ENCODE measurements around the gene IPCEF1. TPM values are rescaled to one million over a fixed set of nuclear protein-coding genes. Genes with fewer than 3 reads are reported as not detected.

The IPCEF1 gene
- total and polyA plus RNA-seq, 2 donors: 6.5 to 13.1 TPM

DNA sequence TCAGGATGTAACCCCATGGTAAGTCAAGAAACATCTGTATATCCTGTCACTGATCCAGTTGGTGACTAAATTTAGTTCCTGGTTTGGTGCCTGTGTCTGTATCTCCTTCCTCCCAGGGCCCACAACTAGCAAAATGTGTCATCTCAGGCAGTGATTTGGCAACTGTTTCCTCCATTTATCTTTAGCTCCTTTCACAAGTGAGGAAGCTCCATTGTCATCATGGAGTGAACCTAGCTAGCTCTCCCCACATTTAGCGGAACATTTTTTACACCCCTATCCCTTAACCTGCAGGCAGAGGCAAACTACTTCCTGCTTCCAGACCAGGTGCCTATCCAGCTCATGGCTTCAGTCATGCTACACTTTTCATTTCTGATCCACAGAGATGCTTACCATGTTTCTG lies 99.5 kb downstream of the IPCEF1 start:
- 76% methylated on average over 1 of the region's 1 CpG for WGBS
- Histone ChIP-seq H3K27ac (ENCODE audit: low read depth in 1 of 2, low read length in 1 of 2) (no peak overlapping the region), H3K36me3 (ENCODE audit: control insufficient read depth in 2 of 2, insufficient read depth in 2 of 2, low read length in 1 of 2) (no peaks in the 10 kb centered on the region), H3K9me3 (ENCODE audit: control insufficient read depth in 2 of 2, insufficient read depth in 1 of 2, low read length in 1 of 2) (peaks cover 0 to 7% of the 10 kb centered on the region in 2 donors), H3K4me3 (ENCODE audit: low read length in 2 of 2) (no peak overlapping the region), H3K4me1 (ENCODE audit: control insufficient read depth in 2 of 2, insufficient read depth in 2 of 2, low read length in 2 of 2) (peaks cover 4 to 22% of the 10 kb centered on the region in 2 donors), H3K27me3 (ENCODE audit: control insufficient read depth in 2 of 2, insufficient read depth in 1 of 2, low read length in 1 of 2) (no peaks in the 10 kb centered on the region)
- no peak for DNase-seq (ENCODE audit: low read depth in 6 of 9, low spot score in 9 of 9)

DNA sequence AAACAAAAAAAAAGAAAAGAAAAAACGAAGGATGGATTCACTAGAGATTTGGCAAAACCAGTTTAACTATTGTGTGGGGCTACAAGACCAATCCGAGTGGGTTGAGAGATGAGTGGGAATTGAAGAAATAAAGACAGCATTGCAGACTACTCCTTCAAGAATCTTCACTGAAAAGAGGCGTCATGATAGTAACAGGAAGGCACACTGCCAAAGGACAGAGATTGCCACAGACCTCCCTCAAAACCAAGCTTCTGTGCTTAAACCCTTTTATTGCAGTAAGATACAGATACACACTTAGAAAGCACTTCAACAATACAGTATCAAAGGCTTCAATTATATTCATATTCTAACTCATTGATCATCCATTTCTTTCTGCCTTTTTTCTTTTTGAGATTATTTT lies 103.9 kb downstream of the IPCEF1 start:
- 83% methylated on average over 3 of the region's 3 CpGs for WGBS
- DNase-seq (ENCODE audit: low read depth in 6 of 9, low spot score in 9 of 9): peak in 1 of 9 donors; percentile 53
- Histone ChIP-seq H3K9me3 (ENCODE audit: control insufficient read depth in 2 of 2, insufficient read depth in 1 of 2, low read length in 1 of 2) (peaks cover 0 to 5% of the 10 kb centered on the region in 2 donors), H3K27ac (ENCODE audit: low read depth in 1 of 2, low read length in 1 of 2) (peak overlapping the region in 1 of 2 donors; percentile 7), H3K4me3 (ENCODE audit: low read length in 2 of 2) (no peak overlapping the region), H3K36me3 (ENCODE audit: control insufficient read depth in 2 of 2, insufficient read depth in 2 of 2, low read length in 1 of 2) (no peaks in the 10 kb centered on the region), H3K4me1 (ENCODE audit: control insufficient read depth in 2 of 2, insufficient read depth in 2 of 2, low read length in 2 of 2) (peaks cover 24 to 35% of the 10 kb centered on the region in 2 donors), H3K27me3 (ENCODE audit: control insufficient read depth in 2 of 2, insufficient read depth in 1 of 2, low read length in 1 of 2) (no peaks in the 10 kb centered on the region)

DNA sequence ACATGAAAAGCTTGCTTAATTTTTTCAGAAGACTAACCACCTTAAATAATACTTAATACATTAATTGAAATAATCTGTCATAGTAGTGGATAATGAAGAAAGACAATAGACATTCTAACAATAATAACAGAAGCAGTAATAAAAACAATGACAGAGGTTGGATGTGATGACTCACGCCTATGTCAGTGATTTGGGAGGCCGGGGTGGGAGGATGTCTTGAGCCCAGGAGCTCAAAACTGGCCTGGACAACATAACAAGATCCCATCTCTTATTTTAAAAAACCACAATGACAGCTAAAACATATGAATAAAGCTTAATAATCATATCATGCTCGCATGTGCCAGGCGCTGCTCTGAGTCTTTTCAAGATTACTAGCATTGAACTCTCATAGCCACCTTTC lies 105.5 kb downstream of the IPCEF1 start:
- Histone ChIP-seq H3K27ac (ENCODE audit: low read depth in 1 of 2, low read length in 1 of 2) (peak overlapping the region in 1 of 2 donors; percentile 2), H3K4me1 (ENCODE audit: control insufficient read depth in 2 of 2, insufficient read depth in 2 of 2, low read length in 2 of 2) (peaks cover 24 to 45% of the 10 kb centered on the region in 2 donors), H3K9me3 (ENCODE audit: control insufficient read depth in 2 of 2, insufficient read depth in 1 of 2, low read length in 1 of 2) (peaks cover 0 to 3% of the 10 kb centered on the region in 2 donors), H3K36me3 (ENCODE audit: control insufficient read depth in 2 of 2, insufficient read depth in 2 of 2, low read length in 1 of 2) (no peaks in the 10 kb centered on the region), H3K27me3 (ENCODE audit: control insufficient read depth in 2 of 2, insufficient read depth in 1 of 2, low read length in 1 of 2) (no peaks in the 10 kb centered on the region), H3K4me3 (ENCODE audit: low read length in 2 of 2) (no peak overlapping the region)
- no peak for DNase-seq (ENCODE audit: low read depth in 6 of 9, low spot score in 9 of 9)
- 94% methylated on average over 4 of the region's 4 CpGs for WGBS

DNA sequence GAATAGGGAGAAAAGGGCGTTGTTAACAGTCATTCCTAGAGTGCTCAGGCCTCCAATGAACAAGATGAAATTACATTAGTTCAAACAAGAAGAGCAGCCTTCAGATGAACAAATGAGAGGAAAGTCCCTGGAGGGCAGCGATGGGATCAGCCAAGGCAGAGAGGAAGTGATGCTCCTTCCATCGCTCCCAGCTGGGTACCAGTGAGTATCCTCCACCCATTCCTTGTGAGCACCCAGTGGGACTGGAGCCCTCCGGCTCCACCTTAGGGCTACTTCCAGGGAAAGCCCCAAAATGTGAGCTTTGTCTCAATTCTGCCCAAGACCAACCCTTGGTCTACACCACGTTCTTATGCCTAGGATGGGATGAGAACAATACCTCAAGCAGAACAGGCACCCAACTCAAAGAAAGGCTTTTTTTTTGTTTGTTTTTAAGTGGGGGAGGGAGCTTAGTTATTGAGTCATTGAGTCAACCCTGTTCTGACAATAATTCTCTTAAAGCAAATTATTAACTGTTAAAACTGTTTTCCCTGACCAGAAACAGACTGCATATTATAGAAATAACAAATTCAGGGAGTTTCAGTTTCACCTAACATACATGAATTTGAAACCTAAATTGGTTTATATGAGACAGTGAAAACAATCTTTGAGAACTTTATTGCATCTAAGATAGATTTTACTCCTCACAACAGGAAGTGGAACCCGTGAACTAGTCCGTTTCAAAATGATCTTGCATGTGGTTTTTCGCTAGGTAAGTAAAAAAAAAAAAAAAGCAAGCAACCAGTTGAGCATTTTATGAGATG lies 106.9 kb downstream of the IPCEF1 start:
- Histone ChIP-seq H3K9me3 (ENCODE audit: control insufficient read depth in 2 of 2, insufficient read depth in 1 of 2, low read length in 1 of 2) (peaks cover 0 to 3% of the 10 kb centered on the region in 2 donors), H3K27me3 (ENCODE audit: control insufficient read depth in 2 of 2, insufficient read depth in 1 of 2, low read length in 1 of 2) (no peaks in the 10 kb centered on the region), H3K36me3 (ENCODE audit: control insufficient read depth in 2 of 2, insufficient read depth in 2 of 2, low read length in 1 of 2) (no peaks in the 10 kb centered on the region), H3K4me1 (ENCODE audit: control insufficient read depth in 2 of 2, insufficient read depth in 2 of 2, low read length in 2 of 2) (peaks cover 24 to 59% of the 10 kb centered on the region in 2 donors), H3K4me3 (ENCODE audit: low read length in 2 of 2) (peak overlapping the region in 1 of 2 donors; percentile 3), H3K27ac (ENCODE audit: low read depth in 1 of 2, low read length in 1 of 2) (peak overlapping the region; percentile 95 to 99)
- DNase-seq (ENCODE audit: low read depth in 6 of 9, low spot score in 9 of 9): peak in 7 of 9 donors; percentile 50 to 89 (median 66)
- 47% methylated on average over 8 of the region's 8 CpGs for WGBS

DNA sequence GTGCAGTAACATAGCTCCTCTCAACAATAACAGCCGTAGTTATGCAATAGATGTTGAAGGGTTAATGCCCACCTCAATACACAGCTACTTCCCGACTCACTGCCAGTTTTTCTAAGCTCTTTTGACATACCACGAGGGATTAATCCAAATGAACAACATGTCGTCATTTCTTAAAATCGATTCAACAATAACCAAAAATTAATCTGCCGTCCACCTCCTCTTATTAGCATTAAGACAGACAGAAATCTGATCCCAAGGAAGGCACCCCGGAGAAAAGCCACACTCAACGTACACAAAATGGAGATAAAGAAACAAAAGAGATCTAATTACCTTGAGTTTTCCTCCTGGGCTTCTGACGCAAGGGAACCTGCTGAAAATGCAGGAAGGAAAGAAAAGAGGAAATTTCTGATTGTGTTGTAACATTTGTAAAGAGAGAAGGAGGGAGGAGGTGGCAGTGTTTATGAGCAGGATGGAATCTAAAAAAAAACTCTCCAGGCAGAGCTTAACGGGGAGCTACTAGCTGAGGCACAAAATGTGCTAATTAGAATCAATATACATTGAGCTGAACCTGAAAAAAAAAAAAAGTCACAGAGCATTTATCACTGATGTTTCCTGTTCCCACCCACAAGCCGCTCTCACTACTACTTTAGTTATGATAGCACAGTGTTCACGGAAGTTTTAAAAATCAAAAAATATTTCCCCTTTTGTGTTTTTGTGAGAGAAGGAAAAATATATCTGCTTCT lies 109.3 kb downstream of the IPCEF1 start:
- Histone ChIP-seq H3K4me3 (ENCODE audit: low read length in 2 of 2) (peak overlapping the region; percentile 61 to 65), H3K27me3 (ENCODE audit: control insufficient read depth in 2 of 2, insufficient read depth in 1 of 2, low read length in 1 of 2) (no peaks in the 10 kb centered on the region), H3K27ac (ENCODE audit: low read depth in 1 of 2, low read length in 1 of 2) (peak overlapping the region; percentile 82 to 91), H3K36me3 (ENCODE audit: control insufficient read depth in 2 of 2, insufficient read depth in 2 of 2, low read length in 1 of 2) (peaks cover 0 to 6% of the 10 kb centered on the region in 2 donors), H3K4me1 (ENCODE audit: control insufficient read depth in 2 of 2, insufficient read depth in 2 of 2, low read length in 2 of 2) (peaks cover 34 to 71% of the 10 kb centered on the region in 2 donors), H3K9me3 (ENCODE audit: control insufficient read depth in 2 of 2, insufficient read depth in 1 of 2, low read length in 1 of 2) (no peaks in the 10 kb centered on the region)
- DNase-seq (ENCODE audit: low read depth in 6 of 9, low spot score in 9 of 9): peak in 1 of 9 donors; percentile 68
- WGBS: 27% methylated on average over 12 of the region's 12 CpGs

DNA sequence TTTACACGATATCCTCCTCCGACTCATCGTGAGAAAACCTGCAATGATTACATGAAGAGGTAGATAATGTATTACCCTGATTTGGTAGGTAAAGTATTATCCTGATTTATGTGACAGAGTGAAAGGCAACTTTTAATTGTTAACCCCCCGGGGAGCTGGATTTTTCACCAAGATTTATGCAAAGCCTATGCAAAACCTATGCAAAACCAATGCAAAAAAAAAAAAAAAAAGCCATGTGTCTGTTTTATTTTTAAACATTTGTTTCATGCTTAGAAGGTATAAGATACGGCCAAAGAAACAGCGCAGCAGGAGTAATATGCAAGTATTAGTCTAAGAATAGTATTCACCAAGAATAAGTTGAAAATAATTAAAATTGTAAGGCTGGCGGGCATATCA lies 109.9 kb downstream of the IPCEF1 start:
- 85% methylated on average over 7 of the region's 7 CpGs for WGBS
- Histone ChIP-seq H3K9me3 (ENCODE audit: control insufficient read depth in 2 of 2, insufficient read depth in 1 of 2, low read length in 1 of 2) (no peaks in the 10 kb centered on the region), H3K4me3 (ENCODE audit: low read length in 2 of 2) (peak overlapping the region; percentile 61 to 65), H3K27ac (ENCODE audit: low read depth in 1 of 2, low read length in 1 of 2) (peak overlapping the region; percentile 82 to 91), H3K36me3 (ENCODE audit: control insufficient read depth in 2 of 2, insufficient read depth in 2 of 2, low read length in 1 of 2) (peaks cover 0 to 6% of the 10 kb centered on the region in 2 donors), H3K4me1 (ENCODE audit: control insufficient read depth in 2 of 2, insufficient read depth in 2 of 2, low read length in 2 of 2) (peaks cover 33 to 68% of the 10 kb centered on the region in 2 donors), H3K27me3 (ENCODE audit: control insufficient read depth in 2 of 2, insufficient read depth in 1 of 2, low read length in 1 of 2) (no peaks in the 10 kb centered on the region)
- no peak for DNase-seq (ENCODE audit: low read depth in 6 of 9, low spot score in 9 of 9)

DNA sequence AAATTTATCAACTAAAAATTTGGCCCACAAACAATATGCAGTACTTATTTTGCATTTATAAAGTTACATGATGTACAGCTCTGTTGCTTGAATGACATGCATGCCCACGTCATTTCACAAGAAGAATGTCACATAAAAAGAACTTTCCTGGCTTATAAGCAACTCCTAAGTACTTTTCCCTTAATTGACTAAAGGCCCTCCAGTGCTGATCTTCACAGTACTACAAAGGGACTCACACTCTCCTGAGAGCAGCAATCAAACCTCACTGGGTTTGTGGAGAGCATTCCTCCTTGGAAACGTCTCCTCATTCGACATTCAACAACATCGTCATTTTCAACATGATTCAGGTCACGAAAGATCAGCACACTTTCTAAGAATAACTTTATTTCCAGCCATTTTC lies 111.1 kb downstream of the IPCEF1 start:
- Histone ChIP-seq H3K36me3 (ENCODE audit: control insufficient read depth in 2 of 2, insufficient read depth in 2 of 2, low read length in 1 of 2) (peaks cover 0 to 10% of the 10 kb centered on the region in 2 donors), H3K4me1 (ENCODE audit: control insufficient read depth in 2 of 2, insufficient read depth in 2 of 2, low read length in 2 of 2) (peaks cover 23 to 57% of the 10 kb centered on the region in 2 donors), H3K9me3 (ENCODE audit: control insufficient read depth in 2 of 2, insufficient read depth in 1 of 2, low read length in 1 of 2) (no peaks in the 10 kb centered on the region), H3K27ac (ENCODE audit: low read depth in 1 of 2, low read length in 1 of 2) (peak overlapping the region; percentile 34 to 83), H3K27me3 (ENCODE audit: control insufficient read depth in 2 of 2, insufficient read depth in 1 of 2, low read length in 1 of 2) (no peaks in the 10 kb centered on the region), H3K4me3 (ENCODE audit: low read length in 2 of 2) (peak overlapping the region; percentile 61 to 65)
- DNase-seq (ENCODE audit: low read depth in 6 of 9, low spot score in 9 of 9): no peak
- 73% methylated on average over 5 of the region's 5 CpGs for WGBS

DNA sequence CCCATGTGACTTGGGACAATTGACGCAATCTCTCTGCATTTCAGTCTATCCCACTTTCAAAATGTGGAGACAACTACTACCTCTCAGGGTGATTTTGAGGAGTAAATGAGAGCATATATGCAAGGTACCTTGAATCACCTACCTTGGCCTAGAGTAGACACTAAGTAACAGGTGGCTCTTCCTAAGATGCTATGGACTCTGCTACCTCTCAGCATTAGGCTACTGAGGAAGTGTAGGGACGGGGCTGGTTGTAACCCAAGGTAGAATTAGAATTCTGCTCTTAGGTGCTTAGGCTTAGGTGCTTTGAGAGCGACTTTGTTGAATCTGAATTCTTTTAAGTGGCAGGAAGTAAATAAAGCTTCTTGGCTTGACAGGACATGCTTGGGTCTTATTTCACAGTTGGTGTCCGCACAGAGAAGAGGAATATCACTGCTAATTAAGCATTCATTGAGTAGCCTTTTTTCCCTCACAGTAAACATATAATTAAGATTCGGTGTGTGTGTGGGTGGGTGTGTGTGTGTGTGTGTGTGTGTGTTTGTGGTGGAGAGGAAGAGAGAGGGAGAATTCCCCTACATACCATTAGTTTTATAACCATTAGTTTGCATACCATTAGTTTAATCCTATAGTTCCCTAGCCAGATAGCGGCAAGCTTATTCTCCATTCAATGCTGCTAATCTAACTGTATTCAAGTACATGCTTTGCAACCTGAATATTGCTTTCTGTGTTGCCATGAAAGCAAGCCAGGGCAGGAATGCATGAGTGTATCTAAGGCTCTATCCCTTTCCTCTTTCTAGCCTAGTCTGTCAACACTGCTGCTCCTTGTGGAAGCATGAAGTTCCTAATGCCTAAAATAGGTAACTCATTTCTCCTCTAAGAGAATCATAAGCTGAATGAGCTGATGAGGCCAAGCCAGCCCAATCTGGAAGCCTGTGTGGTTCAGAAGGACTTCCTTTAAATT lies 112.5 kb downstream of the IPCEF1 start:
- DNase-seq (ENCODE audit: low read depth in 6 of 9, low spot score in 9 of 9): peak in 1 of 9 donors; percentile 46
- H3K27ac ChIP-seq (ENCODE audit: low read depth in 1 of 2, low read length in 1 of 2): peak overlapping the region in 1 of 2 donors; percentile 62
- 64% methylated on average over 6 of the region's 6 CpGs for WGBS
- peaks cover 15 to 48% of the 10 kb centered on the region in 2 donors for H3K4me1 ChIP-seq (ENCODE audit: control insufficient read depth in 2 of 2, insufficient read depth in 2 of 2, low read length in 2 of 2)
- H3K4me3 ChIP-seq (ENCODE audit: low read length in 2 of 2): peak overlapping the region in 1 of 2 donors; percentile 65
- no peaks in the 10 kb centered on the region for H3K9me3 ChIP-seq (ENCODE audit: control insufficient read depth in 2 of 2, insufficient read depth in 1 of 2, low read length in 1 of 2)
- H3K27me3 ChIP-seq (ENCODE audit: control insufficient read depth in 2 of 2, insufficient read depth in 1 of 2, low read length in 1 of 2): no peaks in the 10 kb centered on the region
- H3K36me3 ChIP-seq (ENCODE audit: control insufficient read depth in 2 of 2, insufficient read depth in 2 of 2, low read length in 1 of 2): peaks cover 0 to 10% of the 10 kb centered on the region in 2 donors

Data from thymus (tissue), 11 donors.